WTC11 (cell line): ENCODE measurements around the gene ARHGEF33. TPM values are rescaled to one million over a fixed set of nuclear protein-coding genes. Genes with fewer than 3 reads are reported as not detected.

Experiments used
- ATAC-seq: fragments of 200-7000 bp; cut with Tn5 transposase; 2 replicates; pipeline ENCODE4 v1.10.0; 2021; ENCODE audit warnings: mild to moderate bottlenecking, moderate library complexity
- CTCF ChIA-PET: fragments of 300-600 bp; sonication (Branson Sonifier 250); formaldehyde crosslinking; loops from one replicate; lab custom pipeline; 2021; ENCODE audit warnings: antibody characterized with exemption; lab: Charles Lee
- POLR2A ChIA-PET: fragments of 350-600 bp; sonication (Branson Sonifier 250); formaldehyde crosslinking; loops from one replicate; lab custom pipeline; 2021; ENCODE audit warnings: antibody characterized with exemption; lab: Charles Lee
- DNase-seq: peaks from one replicate; pipeline ENCODE4 v3.0.0; 2021; ENCODE audit warnings: low spot score
- H3K27ac Mint-ChIP-seq: 2 replicates; pipeline ENCODE4 v1.8.0; 2021; ENCODE audit warnings: mixed read lengths
- H3K27me3 Mint-ChIP-seq: 2 replicates; pipeline ENCODE4 v1.8.0; 2021; ENCODE audit warnings: low read depth, mild to moderate bottlenecking, moderate library complexity, mixed read lengths
- H3K36me3 Mint-ChIP-seq: 2 replicates; pipeline ENCODE4 v1.8.0; 2021; ENCODE audit warnings: mixed read lengths
- H3K4me1 Mint-ChIP-seq: 2 replicates; pipeline ENCODE4 v1.8.0; 2022; ENCODE audit warnings: mixed read lengths
- H3K4me3 Mint-ChIP-seq: 2 replicates; pipeline ENCODE4 v1.8.0; 2021; ENCODE audit warnings: mild to moderate bottlenecking, moderate library complexity, mixed read lengths
- H3K9me3 Mint-ChIP-seq: 2 replicates; pipeline ENCODE4 v1.8.0; 2021; ENCODE audit warnings: mixed read lengths
- CREB1 ChIP-seq: sonication (generic); formaldehyde crosslinking; IDR thresholded peaks from 2 replicates; pipeline ENCODE4 v1.8.0; 2023; ENCODE audit warnings: mild to moderate bottlenecking, missing genetic modification reagents
- JAZF1 ChIP-seq: fragments of 250-450 bp; sonication (Bioruptor Pico); IDR thresholded peaks from 2 replicates; pipeline ENCODE4 v1.9.0; 2021; ENCODE audit warnings: moderate library complexity, mild to moderate bottlenecking, inconsistent platforms
- JUN ChIP-seq: sonication (generic); formaldehyde crosslinking; IDR thresholded peaks from 2 replicates; pipeline ENCODE4 v1.8.0; 2023; ENCODE audit warnings: mild to moderate bottlenecking, missing genetic modification reagents
- NFATC4 ChIP-seq: fragments of 250-450 bp; sonication (Bioruptor Pico); IDR thresholded peaks from 2 replicates; pipeline ENCODE4 v1.9.0; 2021; ENCODE audit warnings: mild to moderate bottlenecking
- RORB ChIP-seq: fragments of 250-450 bp; sonication (Bioruptor Pico); IDR thresholded peaks from 2 replicates; pipeline ENCODE4 v1.9.0; 2021; ENCODE audit warnings: mild to moderate bottlenecking
- ZNF219 ChIP-seq: sonication (generic); formaldehyde crosslinking; IDR thresholded peaks from 2 replicates; pipeline ENCODE4 v1.8.0; 2023; ENCODE audit warnings: missing genetic modification reagents, mild to moderate bottlenecking, borderline replicate concordance
- ZNF416 ChIP-seq: fragments of 250-450 bp; sonication (Bioruptor Pico); IDR thresholded peaks from 2 replicates; pipeline ENCODE4 v1.9.0; 2021; ENCODE audit warnings: mild to moderate bottlenecking, inconsistent platforms
- ZNF423 ChIP-seq: fragments of 250-450 bp; sonication (Bioruptor Pico); IDR thresholded peaks from 2 replicates; pipeline ENCODE4 v2.1.2; 2022; ENCODE audit warnings: mild to moderate bottlenecking, moderate library complexity
- total RNA-seq: library from RNA; stranded (reverse); gene quantifications from 3 replicates; pipeline ENCODE4 v1.2.3, GENCODE V29; 2021
- TF ChIP-seq, protein P1 (sequence below): sonication (generic); formaldehyde crosslinking; IDR thresholded peaks from 2 replicates; pipeline ENCODE4 v1.8.1; 2023; ENCODE audit warnings: mild to moderate bottlenecking, missing genetic modification reagents, borderline replicate concordance
- TF ChIP-seq, protein P2 (sequence below): fragments of 250-450 bp; sonication (Bioruptor Pico); IDR thresholded peaks from 2 replicates; pipeline ENCODE4 v1.9.0; 2021; ENCODE audit warnings: mild to moderate bottlenecking
- TF ChIP-seq, protein P3 (sequence below): sonication (generic); formaldehyde crosslinking; IDR thresholded peaks from 2 replicates; pipeline ENCODE4 v1.8.0; 2023; ENCODE audit warnings: missing genetic modification reagents, mild to moderate bottlenecking, borderline replicate concordance
- TF ChIP-seq, protein P4 (sequence below): sonication (generic); formaldehyde crosslinking; IDR thresholded peaks from 2 replicates; pipeline ENCODE4 v1.8.1; 2023; ENCODE audit warnings: mild to moderate bottlenecking, moderate library complexity, missing genetic modification reagents
- TF ChIP-seq, protein P5 (sequence below): fragments of 250-450 bp; sonication (Bioruptor Pico); IDR thresholded peaks from 2 replicates; pipeline ENCODE4 v2.1.2; 2022; ENCODE audit warnings: mild to moderate bottlenecking, moderate library complexity
- TF ChIP-seq, protein P6 (sequence below): sonication (generic); formaldehyde crosslinking; IDR thresholded peaks from 2 replicates; pipeline ENCODE4 v1.8.0; 2022; ENCODE audit warnings: mild to moderate bottlenecking, missing genetic modification reagents
- TF ChIP-seq, protein P7 (sequence below): sonication (generic); formaldehyde crosslinking; IDR thresholded peaks from 2 replicates; pipeline ENCODE4 v1.8.0; 2023; ENCODE audit warnings: mild to moderate bottlenecking, missing genetic modification reagents
- TF ChIP-seq, protein P8 (sequence below): fragments of 250-450 bp; sonication (Bioruptor Pico); conservative IDR thresholded peaks from 2 replicates; pipeline ENCODE4 v1.9.0; 2021; ENCODE audit warnings: mild to moderate bottlenecking

Gene ARHGEF33
- total RNA-seq, 1 experiment from 2014 or later: 0.42 TPM

DNA sequence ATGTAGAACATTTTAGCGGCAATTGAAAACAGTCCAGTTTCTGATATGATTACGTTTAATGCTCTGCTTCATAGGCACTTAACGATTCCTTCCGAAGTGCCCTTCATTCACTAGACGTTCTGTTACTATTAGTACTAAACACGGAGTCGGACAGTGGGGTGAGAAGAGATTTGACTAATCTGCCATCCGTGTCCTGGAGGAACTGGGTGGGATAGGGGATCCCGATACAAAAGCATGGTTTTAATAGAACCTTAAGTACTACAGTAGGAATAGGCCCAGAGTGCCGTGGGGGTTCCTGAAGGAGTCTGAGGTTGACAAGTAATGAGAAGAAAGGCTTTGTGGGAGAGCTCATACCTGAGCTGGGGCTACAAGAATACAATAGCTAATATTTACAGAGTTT, 13.3 kb upstream of the ARHGEF33 start:
- no peak overlapping the region for H3K27ac Mint-ChIP-seq
- ChIA-PET CTCF (interaction anchor here (1.2 to 3.2 kb wide), 3 partner anchors 71 to 353 kb away, joined by 3 to 21 read pairs (median 4); no protein-coding TSS in a partner anchor), POLR2A (interaction anchor here (2.0 kb wide), 1 partner anchor 125 kb away, joined by 11 read pairs; the partner anchor contains the start of gene SRSF7)
- H3K4me3 Mint-ChIP-seq: peak overlapping the region; percentile 87
- TF ChIP-seq, protein P1, sequence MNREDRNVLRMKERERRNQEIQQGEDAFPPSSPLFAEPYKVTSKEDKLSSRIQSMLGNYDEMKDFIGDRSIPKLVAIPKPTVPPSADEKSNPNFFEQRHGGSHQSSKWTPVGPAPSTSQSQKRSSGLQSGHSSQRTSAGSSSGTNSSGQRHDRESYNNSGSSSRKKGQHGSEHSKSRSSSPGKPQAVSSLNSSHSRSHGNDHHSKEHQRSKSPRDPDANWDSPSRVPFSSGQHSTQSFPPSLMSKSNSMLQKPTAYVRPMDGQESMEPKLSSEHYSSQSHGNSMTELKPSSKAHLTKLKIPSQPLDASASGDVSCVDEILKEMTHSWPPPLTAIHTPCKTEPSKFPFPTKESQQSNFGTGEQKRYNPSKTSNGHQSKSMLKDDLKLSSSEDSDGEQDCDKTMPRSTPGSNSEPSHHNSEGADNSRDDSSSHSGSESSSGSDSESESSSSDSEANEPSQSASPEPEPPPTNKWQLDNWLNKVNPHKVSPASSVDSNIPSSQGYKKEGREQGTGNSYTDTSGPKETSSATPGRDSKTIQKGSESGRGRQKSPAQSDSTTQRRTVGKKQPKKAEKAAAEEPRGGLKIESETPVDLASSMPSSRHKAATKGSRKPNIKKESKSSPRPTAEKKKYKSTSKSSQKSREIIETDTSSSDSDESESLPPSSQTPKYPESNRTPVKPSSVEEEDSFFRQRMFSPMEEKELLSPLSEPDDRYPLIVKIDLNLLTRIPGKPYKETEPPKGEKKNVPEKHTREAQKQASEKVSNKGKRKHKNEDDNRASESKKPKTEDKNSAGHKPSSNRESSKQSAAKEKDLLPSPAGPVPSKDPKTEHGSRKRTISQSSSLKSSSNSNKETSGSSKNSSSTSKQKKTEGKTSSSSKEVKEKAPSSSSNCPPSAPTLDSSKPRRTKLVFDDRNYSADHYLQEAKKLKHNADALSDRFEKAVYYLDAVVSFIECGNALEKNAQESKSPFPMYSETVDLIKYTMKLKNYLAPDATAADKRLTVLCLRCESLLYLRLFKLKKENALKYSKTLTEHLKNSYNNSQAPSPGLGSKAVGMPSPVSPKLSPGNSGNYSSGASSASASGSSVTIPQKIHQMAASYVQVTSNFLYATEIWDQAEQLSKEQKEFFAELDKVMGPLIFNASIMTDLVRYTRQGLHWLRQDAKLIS (CRISPR knock-in tag): no peak
- TF ChIP-seq, protein P2, sequence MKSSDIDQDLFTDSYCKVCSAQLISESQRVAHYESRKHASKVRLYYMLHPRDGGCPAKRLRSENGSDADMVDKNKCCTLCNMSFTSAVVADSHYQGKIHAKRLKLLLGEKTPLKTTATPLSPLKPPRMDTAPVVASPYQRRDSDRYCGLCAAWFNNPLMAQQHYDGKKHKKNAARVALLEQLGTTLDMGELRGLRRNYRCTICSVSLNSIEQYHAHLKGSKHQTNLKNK (CRISPR knock-in tag): no peak
- TF ChIP-seq NFATC4: no peak
- no peak for TF ChIP-seq ZNF416
- peaks cover 10% of the 10 kb centered on the region for H3K9me3 Mint-ChIP-seq
- ATAC-seq (no peak), DNase-seq (no peak)
- peaks cover 8% of the 10 kb centered on the region; the same call in 1 of the 2 replicates for H3K36me3 Mint-ChIP-seq
- peaks cover 14% of the 10 kb centered on the region for H3K4me1 Mint-ChIP-seq
- H3K27me3 Mint-ChIP-seq: no peaks in the 10 kb centered on the region

DNA sequence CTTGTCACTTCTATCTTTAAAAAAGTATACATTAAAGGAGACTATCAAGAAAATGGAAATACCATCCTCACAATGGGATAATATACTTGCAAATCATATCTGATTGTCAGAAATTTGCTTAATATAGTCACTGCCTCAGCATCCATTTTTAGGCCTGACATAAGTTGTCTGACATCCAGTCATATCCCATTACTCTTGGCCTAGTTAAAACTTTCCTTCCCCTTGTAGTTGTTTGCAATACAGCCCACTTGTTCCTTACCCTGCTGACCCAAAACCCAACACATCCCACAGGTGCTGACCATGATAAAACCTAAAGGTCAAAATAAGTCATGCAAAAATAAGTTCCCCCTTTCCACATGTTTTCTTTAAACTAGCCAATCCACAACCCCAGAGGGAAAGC, 3.6 kb upstream of the ARHGEF33 start:
- H3K9me3 Mint-ChIP-seq: no peaks in the 10 kb centered on the region
- DNase-seq (no peak), ATAC-seq (no peak)
- ChIA-PET POLR2A (no interaction called here), CTCF (no interaction called here)
- no peak overlapping the region for H3K4me3 Mint-ChIP-seq
- H3K4me1 Mint-ChIP-seq: no peaks in the 10 kb centered on the region
- H3K36me3 Mint-ChIP-seq: no peaks in the 10 kb centered on the region
- no peaks in the 10 kb centered on the region; the same call in 1 of the 2 replicates for H3K27me3 Mint-ChIP-seq
- no peak overlapping the region for H3K27ac Mint-ChIP-seq
- TF ChIP-seq, protein P3, sequence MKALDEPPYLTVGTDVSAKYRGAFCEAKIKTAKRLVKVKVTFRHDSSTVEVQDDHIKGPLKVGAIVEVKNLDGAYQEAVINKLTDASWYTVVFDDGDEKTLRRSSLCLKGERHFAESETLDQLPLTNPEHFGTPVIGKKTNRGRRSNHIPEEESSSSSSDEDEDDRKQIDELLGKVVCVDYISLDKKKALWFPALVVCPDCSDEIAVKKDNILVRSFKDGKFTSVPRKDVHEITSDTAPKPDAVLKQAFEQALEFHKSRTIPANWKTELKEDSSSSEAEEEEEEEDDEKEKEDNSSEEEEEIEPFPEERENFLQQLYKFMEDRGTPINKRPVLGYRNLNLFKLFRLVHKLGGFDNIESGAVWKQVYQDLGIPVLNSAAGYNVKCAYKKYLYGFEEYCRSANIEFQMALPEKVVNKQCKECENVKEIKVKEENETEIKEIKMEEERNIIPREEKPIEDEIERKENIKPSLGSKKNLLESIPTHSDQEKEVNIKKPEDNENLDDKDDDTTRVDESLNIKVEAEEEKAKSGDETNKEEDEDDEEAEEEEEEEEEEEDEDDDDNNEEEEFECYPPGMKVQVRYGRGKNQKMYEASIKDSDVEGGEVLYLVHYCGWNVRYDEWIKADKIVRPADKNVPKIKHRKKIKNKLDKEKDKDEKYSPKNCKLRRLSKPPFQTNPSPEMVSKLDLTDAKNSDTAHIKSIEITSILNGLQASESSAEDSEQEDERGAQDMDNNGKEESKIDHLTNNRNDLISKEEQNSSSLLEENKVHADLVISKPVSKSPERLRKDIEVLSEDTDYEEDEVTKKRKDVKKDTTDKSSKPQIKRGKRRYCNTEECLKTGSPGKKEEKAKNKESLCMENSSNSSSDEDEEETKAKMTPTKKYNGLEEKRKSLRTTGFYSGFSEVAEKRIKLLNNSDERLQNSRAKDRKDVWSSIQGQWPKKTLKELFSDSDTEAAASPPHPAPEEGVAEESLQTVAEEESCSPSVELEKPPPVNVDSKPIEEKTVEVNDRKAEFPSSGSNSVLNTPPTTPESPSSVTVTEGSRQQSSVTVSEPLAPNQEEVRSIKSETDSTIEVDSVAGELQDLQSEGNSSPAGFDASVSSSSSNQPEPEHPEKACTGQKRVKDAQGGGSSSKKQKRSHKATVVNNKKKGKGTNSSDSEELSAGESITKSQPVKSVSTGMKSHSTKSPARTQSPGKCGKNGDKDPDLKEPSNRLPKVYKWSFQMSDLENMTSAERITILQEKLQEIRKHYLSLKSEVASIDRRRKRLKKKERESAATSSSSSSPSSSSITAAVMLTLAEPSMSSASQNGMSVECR: no peak
- TF ChIP-seq, protein P4, sequence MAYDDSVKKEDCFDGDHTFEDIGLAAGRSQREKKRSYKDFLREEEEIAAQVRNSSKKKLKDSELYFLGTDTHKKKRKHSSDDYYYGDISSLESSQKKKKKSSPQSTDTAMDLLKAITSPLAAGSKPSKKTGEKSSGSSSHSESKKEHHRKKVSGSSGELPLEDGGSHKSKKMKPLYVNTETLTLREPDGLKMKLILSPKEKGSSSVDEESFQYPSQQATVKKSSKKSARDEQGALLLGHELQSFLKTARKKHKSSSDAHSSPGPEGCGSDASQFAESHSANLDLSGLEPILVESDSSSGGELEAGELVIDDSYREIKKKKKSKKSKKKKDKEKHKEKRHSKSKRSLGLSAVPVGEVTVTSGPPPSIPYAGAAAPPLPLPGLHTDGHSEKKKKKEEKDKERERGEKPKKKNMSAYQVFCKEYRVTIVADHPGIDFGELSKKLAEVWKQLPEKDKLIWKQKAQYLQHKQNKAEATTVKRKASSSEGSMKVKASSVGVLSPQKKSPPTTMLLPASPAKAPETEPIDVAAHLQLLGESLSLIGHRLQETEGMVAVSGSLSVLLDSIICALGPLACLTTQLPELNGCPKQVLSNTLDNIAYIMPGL (CRISPR knock-in tag): no peak
- TF ChIP-seq RORB (CRISPR knock-in tag) (no peak), CREB1 (CRISPR knock-in tag) (no peak), JUN (CRISPR knock-in tag) (no peak), ZNF219 (no peak), NFATC4 (no peak), JAZF1 (CRISPR knock-in tag) (no peak), ZNF423 (CRISPR knock-in tag) (no peak)
- TF ChIP-seq, protein P5, sequence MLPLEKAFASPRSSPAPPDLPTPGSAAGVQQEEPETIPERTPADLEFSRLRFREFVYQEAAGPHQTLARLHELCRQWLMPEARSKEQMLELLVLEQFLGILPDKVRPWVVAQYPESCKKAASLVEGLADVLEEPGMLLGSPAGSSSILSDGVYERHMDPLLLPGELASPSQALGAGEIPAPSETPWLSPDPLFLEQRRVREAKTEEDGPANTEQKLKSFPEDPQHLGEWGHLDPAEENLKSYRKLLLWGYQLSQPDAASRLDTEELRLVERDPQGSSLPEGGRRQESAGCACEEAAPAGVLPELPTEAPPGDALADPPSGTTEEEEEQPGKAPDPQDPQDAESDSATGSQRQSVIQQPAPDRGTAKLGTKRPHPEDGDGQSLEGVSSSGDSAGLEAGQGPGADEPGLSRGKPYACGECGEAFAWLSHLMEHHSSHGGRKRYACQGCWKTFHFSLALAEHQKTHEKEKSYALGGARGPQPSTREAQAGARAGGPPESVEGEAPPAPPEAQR (CRISPR knock-in tag): no peak
- TF ChIP-seq, protein P6, sequence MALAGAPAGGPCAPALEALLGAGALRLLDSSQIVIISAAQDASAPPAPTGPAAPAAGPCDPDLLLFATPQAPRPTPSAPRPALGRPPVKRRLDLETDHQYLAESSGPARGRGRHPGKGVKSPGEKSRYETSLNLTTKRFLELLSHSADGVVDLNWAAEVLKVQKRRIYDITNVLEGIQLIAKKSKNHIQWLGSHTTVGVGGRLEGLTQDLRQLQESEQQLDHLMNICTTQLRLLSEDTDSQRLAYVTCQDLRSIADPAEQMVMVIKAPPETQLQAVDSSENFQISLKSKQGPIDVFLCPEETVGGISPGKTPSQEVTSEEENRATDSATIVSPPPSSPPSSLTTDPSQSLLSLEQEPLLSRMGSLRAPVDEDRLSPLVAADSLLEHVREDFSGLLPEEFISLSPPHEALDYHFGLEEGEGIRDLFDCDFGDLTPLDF: no peak
- TF ChIP-seq, protein P7, sequence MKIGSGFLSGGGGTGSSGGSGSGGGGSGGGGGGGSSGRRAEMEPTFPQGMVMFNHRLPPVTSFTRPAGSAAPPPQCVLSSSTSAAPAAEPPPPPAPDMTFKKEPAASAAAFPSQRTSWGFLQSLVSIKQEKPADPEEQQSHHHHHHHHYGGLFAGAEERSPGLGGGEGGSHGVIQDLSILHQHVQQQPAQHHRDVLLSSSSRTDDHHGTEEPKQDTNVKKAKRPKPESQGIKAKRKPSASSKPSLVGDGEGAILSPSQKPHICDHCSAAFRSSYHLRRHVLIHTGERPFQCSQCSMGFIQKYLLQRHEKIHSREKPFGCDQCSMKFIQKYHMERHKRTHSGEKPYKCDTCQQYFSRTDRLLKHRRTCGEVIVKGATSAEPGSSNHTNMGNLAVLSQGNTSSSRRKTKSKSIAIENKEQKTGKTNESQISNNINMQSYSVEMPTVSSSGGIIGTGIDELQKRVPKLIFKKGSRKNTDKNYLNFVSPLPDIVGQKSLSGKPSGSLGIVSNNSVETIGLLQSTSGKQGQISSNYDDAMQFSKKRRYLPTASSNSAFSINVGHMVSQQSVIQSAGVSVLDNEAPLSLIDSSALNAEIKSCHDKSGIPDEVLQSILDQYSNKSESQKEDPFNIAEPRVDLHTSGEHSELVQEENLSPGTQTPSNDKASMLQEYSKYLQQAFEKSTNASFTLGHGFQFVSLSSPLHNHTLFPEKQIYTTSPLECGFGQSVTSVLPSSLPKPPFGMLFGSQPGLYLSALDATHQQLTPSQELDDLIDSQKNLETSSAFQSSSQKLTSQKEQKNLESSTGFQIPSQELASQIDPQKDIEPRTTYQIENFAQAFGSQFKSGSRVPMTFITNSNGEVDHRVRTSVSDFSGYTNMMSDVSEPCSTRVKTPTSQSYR (CRISPR knock-in tag): no peak
- TF ChIP-seq, protein P8, sequence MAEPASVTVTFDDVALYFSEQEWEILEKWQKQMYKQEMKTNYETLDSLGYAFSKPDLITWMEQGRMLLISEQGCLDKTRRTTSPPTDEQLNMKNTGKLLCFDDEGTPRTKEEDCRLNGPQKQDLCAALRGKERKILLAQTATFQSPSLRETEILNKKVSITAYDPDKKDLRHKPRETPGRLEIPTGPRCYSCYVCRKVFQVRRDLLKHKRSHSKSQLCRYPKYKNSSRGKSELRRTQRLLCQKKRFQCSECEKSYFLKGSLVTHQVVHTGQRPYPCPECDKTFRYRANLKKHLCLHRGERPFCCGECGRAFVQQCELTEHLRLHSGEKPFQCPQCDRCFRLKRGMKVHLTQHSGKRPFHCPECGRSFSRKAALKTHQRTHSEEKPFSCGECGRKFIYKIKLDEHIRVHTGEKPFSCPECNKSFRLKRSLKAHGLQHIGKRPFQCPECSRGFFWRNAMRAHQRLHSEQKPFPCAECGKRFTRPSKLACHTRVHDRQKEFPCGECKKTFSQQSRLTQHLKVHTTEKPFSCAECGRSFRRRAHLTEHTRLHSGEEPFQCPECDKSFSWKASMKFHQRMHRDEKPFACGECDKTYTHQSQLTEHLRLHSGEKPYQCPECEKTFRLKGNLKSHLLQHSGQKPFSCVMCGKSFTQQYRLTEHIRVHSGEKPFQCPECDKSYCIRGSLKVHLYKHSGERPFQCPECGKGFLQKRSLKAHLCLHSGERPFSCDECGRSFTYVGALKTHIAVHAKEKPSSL (CRISPR knock-in tag): no peak
